Stimulated activated CD8-positive, alpha-beta memory T cell treated with anti-CD3 and anti-CD28 coated beads, Interleukin-4, amount 100 ng/mL, for 4 hours (primary cell): ENCODE results near the gene ARL15.

ENCODE experiments used
- DNase-seq, 2 donors: peaks; one replicate each; pipeline ENCODE4 v3.0.0-alpha.2; 2020; ENCODE audit warnings: low read depth in 2 of 2, low spot score in 1 of 2

ARL15 gene

DNA sequence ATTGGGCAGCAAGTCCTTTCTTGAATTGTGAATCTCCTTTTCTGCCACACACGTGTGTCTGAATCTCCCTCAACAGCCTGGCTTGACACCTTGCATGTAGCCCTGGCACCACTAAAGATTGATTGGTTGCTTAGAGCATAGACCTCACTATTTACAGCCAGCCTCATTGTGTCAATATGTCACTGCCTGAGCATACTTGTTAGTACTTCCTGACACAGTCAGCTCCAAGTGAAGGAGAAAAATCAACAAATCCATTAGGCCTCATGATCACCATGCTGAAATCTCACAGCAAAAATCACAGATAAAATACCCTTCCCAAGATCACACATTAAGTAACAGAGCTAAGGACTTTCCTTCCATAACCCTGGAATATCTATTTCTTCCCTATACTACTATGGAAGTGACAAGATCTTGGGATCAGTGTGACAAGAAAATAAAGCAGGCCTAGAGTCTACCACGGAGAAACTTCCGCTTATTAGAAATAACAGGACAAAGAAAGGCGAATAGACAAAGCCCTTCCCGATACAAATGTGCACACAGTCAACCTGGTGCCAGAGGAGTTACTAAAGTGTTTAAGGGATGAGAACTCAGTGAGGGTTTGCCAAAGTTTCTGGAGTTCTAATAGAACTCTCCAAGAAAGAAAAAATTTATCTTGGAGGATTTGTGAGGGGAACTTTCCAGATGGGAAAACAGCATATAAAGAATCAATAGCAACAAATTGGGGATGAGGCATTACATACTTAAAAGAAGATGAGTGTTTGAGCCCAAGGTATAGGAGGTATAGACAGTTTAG lies 5.6 kb upstream of the ARL15 start:
- no peak for DNase-seq

DNA sequence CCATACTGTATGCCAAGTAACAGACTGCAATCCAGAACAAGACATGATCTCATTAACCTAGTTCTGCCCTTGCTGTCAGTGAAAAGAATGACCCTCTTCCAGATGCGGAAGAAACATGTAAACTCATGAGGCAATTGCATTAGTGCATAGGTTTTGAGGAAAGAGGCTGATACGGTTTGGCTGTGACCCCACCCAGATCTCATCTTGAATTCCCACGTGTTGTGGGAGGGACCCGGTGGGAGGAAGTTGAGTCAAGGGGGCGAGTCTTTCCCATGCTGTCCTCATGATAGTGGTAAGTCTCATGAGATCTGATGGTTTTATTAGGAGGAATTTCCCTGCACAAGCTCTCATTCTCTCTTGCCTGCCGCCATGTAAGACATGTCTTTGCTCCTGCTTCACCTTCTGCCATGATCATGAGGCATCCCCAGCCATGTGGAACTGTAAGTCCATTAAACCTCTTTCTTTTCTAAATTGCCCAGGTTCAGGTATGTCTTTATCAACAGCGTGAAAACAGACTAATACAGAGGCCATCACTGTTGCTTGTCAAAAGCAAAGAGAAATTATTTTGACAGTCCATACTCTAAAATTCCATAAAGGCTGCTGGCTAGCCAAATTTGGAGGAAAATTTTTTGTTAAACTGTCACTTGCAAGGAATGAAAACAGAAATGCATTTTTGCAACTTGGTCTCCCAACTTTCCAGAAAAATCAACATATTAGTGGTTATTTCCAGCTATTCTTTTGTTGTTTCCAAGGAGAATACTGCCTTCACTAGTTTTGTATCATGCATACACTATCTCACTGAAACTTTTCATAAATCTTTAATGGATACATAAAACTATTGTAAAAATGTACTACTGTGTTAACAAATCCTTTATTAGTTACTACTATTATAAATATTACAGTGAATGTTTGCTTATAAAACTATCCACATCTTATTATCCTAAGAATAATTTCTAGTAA lies 3.2 kb upstream of the ARL15 start:
- no peak for DNase-seq

DNA sequence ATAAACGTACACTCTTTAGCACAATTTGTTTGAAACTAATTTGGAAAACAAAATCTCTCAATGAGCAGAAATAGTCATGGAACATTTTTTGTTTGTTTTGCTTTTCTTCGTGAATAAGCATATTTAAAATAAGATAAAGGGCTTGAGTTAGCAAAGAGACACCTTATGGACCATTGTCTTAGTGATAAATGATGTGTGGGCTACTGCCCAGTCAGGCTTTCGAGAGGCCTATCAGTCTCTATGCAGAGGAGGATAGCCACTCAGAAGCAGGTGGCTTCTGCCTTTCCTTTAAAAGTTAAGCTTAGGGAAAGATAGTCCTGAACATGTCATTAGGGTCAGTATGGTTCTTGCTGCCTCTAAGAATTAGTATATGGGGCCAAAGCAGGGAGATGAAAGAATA lies 2.1 kb upstream of the ARL15 start:
- no peak for DNase-seq

DNA sequence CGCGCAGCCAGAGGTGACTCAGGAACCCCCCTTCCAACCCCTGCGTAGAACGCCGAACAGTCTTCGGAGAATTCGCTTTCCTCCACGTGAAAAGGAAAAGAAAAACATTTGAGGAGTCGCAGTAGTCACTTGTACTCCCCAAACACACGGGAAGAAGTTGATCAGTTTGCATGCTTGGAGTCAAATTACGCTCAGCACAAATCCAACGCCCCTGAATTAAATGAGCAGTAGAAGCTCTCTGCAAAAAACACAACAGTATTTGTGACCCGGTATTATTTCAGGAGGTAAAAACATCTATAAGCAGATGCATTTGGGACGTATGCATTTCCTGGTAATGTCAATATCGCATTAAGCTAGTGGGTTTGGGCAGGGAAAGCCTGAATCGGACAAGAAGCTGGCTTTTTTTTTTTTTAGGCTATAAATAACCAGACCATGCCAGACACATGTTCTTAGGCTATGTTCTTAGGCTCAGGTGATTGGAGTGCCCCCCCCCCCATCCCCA lies 854 bp upstream of the ARL15 start:
- DNase-seq: no peak

DNA sequence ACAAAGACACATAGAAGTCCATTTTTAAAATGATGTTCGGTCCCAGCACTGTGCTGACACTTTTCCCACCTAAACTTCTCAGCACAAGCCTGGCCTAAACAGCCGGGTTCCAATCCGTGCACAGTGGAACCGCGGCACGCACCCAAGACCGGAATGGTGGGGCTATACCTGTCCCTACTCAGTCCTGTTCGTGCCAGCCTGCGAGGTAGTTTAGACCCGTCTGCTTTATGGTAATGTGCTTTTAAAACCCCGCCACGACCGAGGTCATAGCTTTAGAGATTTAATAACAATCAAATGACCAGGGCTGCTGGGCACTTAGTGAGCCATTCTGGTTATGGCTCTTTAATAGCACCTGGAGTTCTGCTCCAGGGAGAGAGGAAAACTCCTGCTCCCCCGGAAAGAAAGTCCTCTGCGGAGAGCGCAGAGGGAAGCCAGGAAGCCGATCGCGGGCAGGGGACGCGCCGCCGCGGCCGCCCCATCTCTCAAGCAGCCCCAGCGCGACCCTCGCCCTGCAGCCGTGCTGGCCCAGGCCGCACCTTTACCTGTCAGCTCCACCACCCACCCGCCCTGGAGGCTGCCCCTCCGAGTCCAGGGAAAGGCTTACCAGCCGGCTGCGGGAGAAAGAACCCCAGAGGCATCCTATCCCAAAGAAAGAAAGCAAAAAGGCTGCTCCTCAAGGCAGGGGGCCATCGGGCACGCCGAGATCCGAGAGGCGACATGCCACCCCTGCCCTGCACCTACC lies 511 bp downstream of the ARL15 start:
- DNase-seq: peak in 1 of 2 donors; percentile 7

DNA sequence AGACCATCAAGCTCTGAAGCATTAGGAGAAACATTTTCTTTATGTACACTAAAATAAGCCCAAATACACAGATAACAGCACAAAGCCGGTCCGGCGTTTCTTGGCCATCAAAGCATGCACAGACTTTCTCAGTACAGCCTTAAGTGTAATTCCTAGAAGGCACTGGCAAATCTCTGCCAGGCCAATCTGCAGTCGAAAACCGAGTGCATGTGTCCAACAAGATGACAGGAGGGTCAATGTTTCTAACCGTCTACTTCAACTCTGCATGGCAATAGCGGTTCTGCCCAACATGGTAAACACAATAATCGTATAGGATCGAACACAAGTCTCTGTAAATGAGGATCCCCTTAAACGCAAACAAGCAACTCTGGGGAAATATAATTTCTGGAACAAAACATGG lies 1.1 kb downstream of the ARL15 start:
- no peak for DNase-seq

DNA sequence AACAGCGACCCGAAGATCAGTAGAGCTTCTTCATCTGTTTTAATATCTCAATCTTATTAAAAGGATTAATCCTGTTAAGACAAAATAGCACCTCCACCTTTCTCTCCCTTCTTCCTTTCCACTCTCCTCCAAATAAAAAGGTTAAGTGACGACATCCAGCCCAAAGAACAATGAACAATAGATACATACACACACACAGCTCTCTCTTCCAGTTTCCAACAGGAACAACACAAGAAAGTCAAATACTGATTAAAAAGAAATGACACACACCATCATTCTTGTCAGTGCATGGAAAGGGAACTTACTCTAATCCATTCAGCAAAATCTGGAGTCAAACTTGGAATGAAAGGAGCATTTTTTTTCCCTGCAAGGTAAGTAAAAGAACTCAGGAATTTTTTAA lies 2.8 kb downstream of the ARL15 start:
- no peak for DNase-seq

DNA sequence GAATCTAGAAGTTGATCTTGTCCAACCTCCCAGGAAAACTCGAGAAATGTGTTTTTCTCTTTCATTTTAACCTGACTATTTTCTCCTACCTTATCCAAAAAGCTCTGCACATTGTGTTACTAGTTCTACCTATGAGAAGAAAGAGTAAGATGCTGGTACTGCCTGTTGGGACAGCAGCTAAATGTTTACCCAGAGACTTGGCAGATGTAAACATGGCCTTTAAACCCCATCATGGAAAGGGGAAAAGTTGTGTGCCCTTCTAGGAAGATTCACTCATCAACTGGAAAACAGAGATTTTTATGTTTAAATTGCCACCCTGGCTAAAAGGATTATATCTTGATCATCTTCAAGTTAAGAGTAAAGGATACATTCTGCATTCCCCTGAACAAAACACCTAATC lies 3.5 kb downstream of the ARL15 start:
- no peak for DNase-seq

DNA sequence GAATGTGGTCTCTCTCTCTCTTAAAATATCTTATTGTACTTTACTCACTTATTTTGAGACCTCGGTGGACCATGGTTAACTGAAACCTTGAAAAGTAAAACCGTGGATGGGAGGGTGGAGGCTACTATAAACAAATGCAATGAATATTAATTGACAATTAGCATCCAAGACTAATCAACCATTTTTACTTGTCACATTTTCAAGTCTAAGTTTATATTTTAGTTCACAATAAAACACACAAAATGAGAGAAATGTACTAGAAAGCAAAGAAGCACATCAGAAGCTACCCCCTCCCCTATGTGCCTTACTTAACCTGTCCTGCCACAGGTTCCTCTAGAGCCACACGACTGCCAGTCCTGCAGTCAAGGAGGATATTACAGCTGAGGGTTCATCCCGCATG lies 4.6 kb downstream of the ARL15 start:
- no peak for DNase-seq

DNA sequence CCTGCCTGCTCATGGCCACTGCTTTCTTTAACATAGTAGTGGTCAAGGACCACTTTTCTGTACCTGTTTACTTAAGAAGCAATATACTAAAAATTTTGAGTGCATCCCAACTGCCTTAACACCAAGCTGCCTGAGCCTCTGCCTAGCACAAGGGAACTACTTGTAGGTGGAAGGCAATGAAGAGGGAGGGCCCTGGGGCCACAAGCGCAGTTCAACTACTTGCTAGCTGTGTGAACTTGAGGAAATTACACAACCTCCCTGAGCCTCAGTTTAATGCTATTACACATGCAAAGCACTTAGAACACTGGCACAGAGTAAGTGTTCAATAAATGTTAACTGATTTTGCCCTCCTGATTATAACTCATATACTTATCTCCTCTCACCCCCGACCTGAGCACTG lies 6.3 kb downstream of the ARL15 start:
- DNase-seq: no peak

DNA sequence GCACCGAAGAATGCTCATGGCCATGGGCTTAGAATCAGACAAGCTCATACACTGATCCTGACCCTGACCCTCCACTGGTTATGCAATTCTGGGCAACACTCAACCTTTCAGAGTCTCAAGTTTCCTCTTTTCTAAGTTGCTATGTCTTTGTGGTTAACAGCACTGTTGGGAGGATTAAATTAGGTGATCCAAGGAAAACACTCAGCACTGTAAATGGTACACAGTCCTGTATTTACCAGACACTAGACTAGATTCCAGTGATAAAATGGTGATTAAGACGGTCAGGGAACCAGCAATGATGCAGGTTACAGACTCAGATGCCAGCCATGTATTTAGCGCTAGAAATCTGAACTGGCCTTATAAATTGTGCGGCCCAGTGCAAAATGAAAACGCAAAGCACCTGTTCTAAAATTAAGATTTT lies 8.1 kb downstream of the ARL15 start:
- no peak for DNase-seq

DNA sequence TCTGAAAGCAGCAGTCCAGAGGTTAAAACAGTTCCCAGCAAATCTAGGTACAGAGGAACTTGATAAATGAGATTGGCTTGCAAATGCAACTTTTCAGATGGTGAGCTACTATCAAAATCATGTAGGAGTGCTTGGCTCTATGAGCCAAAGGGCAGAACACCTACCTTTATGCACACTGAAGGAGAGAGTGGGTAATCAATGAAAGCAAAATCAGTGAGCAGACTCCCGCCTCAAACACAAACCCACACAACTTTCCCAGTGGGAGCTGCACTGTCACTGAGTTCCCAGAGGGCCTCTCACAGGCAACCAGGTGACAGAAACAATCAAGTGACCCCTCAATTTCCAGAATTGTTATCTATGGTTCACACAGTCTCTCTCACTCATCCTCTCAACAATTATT lies 8.5 kb downstream of the ARL15 start:
- no peak for DNase-seq

DNA sequence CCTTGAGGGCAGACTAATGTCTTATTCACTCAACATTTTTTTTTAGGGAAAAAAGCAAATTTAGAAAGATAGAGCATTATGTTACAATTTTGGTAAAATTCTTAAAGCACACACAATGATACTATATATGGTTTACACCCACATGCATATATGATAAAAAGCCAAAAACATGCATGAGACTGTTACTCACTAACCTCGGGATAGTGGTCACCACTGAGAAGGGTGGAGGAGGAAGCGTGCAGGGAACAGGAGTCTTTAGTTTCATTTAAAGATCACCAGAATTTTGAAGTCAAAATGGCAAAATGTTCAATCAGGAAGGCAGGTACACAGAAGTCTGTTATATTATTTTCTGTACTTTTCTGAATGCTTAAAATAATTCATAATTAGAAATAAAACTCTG lies 9.2 kb downstream of the ARL15 start:
- DNase-seq: no peak

DNA sequence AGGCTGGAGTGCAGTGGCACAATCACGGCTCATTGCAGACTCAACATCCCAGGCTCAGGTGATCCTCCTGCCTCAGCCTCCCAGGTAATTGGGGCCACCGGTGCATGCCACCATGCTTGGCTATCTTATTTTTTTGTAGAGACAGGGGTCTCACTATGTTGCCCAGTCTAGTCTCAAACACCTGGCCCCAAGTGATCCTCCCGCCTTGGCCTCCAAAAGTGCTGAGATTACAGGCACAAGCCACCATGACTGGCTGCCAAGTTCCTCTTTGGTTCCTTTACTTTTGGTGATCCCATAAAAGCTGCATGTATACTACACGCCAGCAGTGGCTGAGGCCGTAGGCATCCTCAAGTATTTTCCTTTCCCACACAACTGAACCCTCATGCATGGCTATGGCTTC lies 11.4 kb downstream of the ARL15 start:
- DNase-seq: no peak

DNA sequence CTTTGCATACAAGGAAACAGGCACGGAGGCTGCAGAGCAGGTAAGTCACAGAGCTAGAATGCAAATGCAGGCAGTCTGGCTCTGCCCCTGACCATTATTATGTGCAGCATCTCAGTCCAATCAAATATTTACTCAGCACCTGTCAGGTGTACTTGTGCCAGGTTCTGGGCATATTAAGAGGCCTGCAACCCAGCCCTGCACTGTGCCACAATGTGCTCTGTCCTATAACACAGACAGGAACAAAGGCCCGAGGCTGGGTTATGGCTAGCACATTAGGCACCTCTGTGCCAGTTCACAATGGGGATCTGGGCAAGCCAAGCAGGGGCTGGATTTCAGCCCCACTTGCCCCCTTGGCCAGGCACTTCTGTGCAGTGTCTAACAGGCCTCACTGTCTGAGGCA lies 14.0 kb downstream of the ARL15 start:
- no peak for DNase-seq

DNA sequence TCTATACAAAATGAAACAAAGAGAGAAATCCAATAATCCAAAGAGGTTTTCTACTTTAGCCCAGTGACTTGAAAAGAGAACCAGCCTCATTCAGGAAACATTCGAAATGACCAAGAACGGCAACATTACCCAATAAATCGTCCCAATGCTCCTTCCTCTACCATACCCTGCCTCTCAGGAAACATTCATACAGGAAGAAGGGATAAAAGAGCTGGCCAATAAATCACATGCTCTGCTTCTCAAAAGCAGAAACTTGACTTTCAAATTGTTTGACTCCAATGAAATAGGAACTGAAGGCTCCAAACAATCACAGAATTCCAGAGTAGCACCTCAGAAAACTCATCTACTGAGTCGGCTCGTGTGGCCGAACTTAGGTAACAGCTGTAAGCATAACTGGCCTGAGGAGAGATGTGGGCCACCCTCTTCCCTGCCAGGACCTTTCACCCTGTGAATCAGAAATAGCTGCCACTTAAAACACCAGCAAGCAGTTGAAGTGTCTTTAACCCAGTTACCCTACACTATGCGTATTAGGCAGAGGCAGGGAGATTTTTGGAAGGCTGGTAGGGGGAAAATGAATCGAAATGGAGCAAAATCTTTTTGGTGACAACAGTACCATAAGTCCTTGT lies 14.6 kb downstream of the ARL15 start:
- DNase-seq: no peak

DNA sequence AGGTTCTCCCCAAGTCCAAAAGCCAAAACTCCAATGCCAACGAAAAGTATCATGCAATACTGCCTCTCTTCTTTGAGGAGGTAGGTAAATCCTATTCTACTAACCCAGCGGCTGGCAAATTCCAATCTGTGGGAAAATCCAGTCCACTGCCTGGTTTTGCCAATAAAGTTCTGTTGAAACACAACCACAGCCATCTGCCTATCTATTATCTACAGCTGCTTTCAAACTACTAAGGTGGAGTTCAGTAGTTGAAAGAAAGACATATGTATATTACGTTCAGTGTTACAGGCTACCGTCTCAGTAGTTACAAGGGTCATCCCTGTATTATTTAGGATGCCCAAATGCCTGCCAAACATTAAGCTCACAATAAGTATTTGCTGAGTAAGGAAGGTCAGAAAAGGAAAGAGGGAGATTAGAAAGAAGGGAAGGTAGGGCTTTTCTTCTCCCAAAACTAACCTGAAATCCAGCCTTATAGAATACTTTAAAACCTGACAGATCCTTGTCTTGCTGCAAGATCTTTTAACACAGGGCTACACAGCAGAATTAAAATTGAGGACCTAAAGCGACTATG lies 16.2 kb downstream of the ARL15 start:
- no peak for DNase-seq

DNA sequence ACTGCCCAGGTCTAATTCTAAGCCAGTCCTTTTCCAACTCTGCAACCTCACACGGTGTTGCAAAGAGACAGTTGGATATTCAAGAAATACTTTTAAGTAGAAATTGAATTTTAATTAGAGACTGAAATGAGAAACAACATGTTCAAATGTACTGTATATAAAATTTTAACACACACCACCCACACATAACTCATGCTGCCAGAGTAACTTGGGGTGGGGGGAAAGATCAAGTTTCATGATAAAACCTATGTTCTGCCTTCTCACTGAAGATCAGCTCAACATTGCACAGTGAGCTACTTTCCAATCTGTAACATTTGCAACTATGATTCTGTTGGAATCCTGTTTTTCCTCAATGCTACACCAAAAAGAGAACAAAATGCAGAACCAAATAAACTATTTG lies 17.5 kb downstream of the ARL15 start:
- DNase-seq: no peak

DNA sequence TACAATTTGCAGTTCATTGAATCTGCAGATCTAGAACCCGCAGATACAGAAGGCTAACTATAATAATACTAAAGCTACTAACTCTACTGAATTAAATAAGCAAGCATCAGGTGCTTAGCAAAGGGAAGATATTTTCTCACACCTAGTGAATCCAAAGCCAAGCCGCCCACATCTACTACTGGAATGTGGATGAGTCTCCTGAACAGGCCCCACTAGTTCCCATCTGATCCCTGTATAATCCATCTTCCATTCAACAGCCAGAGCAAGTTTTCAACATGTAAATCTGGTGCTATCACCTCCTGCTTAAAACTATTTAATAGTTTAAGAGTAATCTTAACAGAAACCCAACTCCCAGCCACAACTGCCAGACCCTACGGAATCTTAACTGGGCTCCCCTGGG lies 18.9 kb downstream of the ARL15 start:
- no peak for DNase-seq

DNA sequence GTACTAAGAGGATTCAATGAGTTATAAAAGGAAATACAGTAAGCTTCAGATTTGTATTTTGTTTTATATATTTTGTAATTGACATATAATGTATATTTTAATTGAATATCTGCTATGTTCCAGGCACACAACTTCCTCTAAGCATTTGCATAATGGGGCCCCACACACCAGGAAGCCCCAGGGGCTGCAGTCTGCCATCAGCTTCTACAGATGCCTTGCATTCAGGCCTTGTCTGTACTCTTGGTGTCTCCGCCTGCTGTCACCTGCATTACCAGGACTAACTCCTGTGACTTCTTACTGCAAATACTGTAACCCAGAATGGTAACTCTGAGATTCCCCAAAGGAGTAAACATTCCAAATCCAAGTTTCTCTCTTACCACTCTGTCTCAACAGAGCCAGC lies 20.6 kb downstream of the ARL15 start:
- DNase-seq: no peak
